Thyroid gland (tissue), 4 donors: ENCODE results near the gene ZNF419. TPM values are rescaled to one million over a fixed set of nuclear protein-coding genes. Genes with fewer than 3 reads are reported as not detected.

Experiments
- DNase-seq, 2 donors: peaks; one replicate each; pipeline ENCODE4 v3.0.0-alpha.2; 2019
- H3K27ac ChIP-seq, 3 donors: fragments of 200-600 bp; sonication (generic); 1 replicate in 2 of 3; 2 replicates in 1 of 3; pipeline ENCODE4 v1.5.1; 2016 to 2019; ENCODE audit warnings: mild to moderate bottlenecking in 1 of 3, moderate library complexity in 1 of 3
- H3K27me3 ChIP-seq: fragments of 200-600 bp; sonication (generic); one replicate; pipeline ENCODE4 v1.5.1; 2019
- H3K36me3 ChIP-seq, 2 donors: fragments of 200-600 bp; sonication (generic); one replicate each; pipeline ENCODE4 v1.5.1; 2016 to 2019
- H3K4me1 ChIP-seq, 2 donors: fragments of 200-600 bp; sonication (generic); one replicate each; pipeline ENCODE4 v1.5.1; 2017 to 2019
- H3K4me3 ChIP-seq, 3 donors: fragments of 200-600 bp; sonication (generic); replicated peaks in 1 of 3; 1 replicate in 2 of 3; 2 replicates in 1 of 3; pipeline ENCODE4 v1.5.1; 2016; ENCODE audit warnings: mild to moderate bottlenecking in 1 of 3
- H3K9me3 ChIP-seq: fragments of 200-600 bp; sonication (generic); one replicate; pipeline ENCODE4 v1.5.1; 2017
- CTCF ChIP-seq, 6 experiments: fragments of 200-600 bp in 3 of 6; fragments of 450-650 bp in 3 of 6; sonication (generic) in 3 of 6; IDR thresholded peaks; one replicate each; pipeline ENCODE4 v1.5.1; 2016 to 2019; ENCODE audit warnings: antibody characterized with exemption in 6 of 6, mild to moderate bottlenecking in 2 of 6, inconsistent platforms in 1 of 6, moderate library complexity in 1 of 6
- POLR2A ChIP-seq, 2 donors: fragments of 450-650 bp; IDR thresholded peaks; one replicate each; pipeline ENCODE4 v1.6.1; 2017; ENCODE audit warnings: antibody characterized with exemption in 2 of 2, mild to moderate bottlenecking in 2 of 2, moderate library complexity in 1 of 2
- WGBS, 2 donors: methylation state at CpG; one replicate each; pipeline ENCODE4 v1.1.5; 2017; 5-methylcytosine and 5-hydroxymethylcytosine counted together
- intact Hi-C: fragments of 100-400 bp; cut with DNase I; formaldehyde crosslinking; loops from one replicate; pipeline ENCODE4 v1.15.1; 2023
- total RNA-seq, 4 donors: library from RNA; depleted of rRNA; stranded (reverse); fragments of >200 nt; gene quantifications; one replicate each; pipeline ENCODE4 v1.2.3, GENCODE V29; 2016

The ZNF419 gene
- total RNA-seq, 4 donors from 2014 or later: 10.5 to 21.3 (median 17.0) TPM

GRCh38 chr19:57443121-57443696 is 44.3 kb upstream of the ZNF419 start:
- intact Hi-C loops: no loop called here
- peaks cover 0 to 7% of the 10 kb centered on the region in 2 donors for H3K4me1 ChIP-seq
- no peak overlapping the region for H3K27ac ChIP-seq
- H3K4me3 ChIP-seq: no peak overlapping the region
- peaks cover 0 to 4% of the 10 kb centered on the region in 2 donors for H3K36me3 ChIP-seq
- no peaks in the 10 kb centered on the region for H3K9me3 ChIP-seq
- H3K27me3 ChIP-seq: no peaks in the 10 kb centered on the region
- peak; percentile 6 to 7 for DNase-seq
- no peak for TF ChIP-seq POLR2A (IDR thresholded peaks at IDR 0.05)
- no peak for TF ChIP-seq CTCF (IDR thresholded peaks at IDR 0.05)
- 30 to 36% methylated on average over 4 to 5 of the region's 5 CpGs for WGBS, 2 donors

GRCh38 chr19:57452307-57452706 is 35.2 kb upstream of the ZNF419 start:
- no peak for TF ChIP-seq CTCF (IDR thresholded peaks at IDR 0.05)
- intact Hi-C loops: no loop called here
- DNase-seq: no peak
- Histone ChIP-seq H3K36me3 (no peaks in the 10 kb centered on the region), H3K27ac (no peak overlapping the region), H3K4me1 (no peaks in the 10 kb centered on the region), H3K9me3 (no peaks in the 10 kb centered on the region), H3K4me3 (no peak overlapping the region), H3K27me3 (no peaks in the 10 kb centered on the region)
- WGBS, 2 donors: 92 to 96% methylated on average over 3 of the region's 3 CpGs

GRCh38 chr19:57465680-57466381 is 21.7 kb upstream of the ZNF419 start:
- Histone ChIP-seq H3K36me3 (peaks cover 0 to 5% of the 10 kb centered on the region in 2 donors), H3K27ac (no peak overlapping the region), H3K9me3 (no peaks in the 10 kb centered on the region), H3K27me3 (no peaks in the 10 kb centered on the region), H3K4me3 (no peak overlapping the region), H3K4me1 (no peaks in the 10 kb centered on the region)
- WGBS, 2 donors: 95% methylated on average over 5 of the region's 5 CpGs
- no peak for TF ChIP-seq CTCF (IDR thresholded peaks at IDR 0.05)
- TF ChIP-seq POLR2A (IDR thresholded peaks at IDR 0.05): no peak
- intact Hi-C loops: no loop called here
- no peak for DNase-seq

- 97 to 98% methylated on average over 4 to 5 of the region's 5 CpGs for WGBS, 2 donors
- Histone ChIP-seq H3K36me3 (peaks cover 0 to 5% of the 10 kb centered on the region in 2 donors), H3K4me3 (no peak overlapping the region), H3K9me3 (no peaks in the 10 kb centered on the region), H3K27me3 (no peaks in the 10 kb centered on the region), H3K4me1 (no peaks in the 10 kb centered on the region), H3K27ac (no peak overlapping the region)
- intact Hi-C loops: no loop called here
- no peak for DNase-seq
- TF ChIP-seq POLR2A (IDR thresholded peaks at IDR 0.05): no peak
- no peak for TF ChIP-seq CTCF (IDR thresholded peaks at IDR 0.05)
Measured at GRCh38 chr19:57466489-57466888, 21.1 kb upstream of the ZNF419 start.

GRCh38 chr19:57473646-57474045 is 13.9 kb upstream of the ZNF419 start:
- TF ChIP-seq CTCF (IDR thresholded peaks at IDR 0.05) (no peak), POLR2A (IDR thresholded peaks at IDR 0.05) (no peak)
- no peak for DNase-seq
- Histone ChIP-seq H3K4me3 (no peak overlapping the region), H3K9me3 (peaks cover 11% of the 10 kb centered on the region), H3K36me3 (peaks cover 30 to 31% of the 10 kb centered on the region in 2 donors), H3K4me1 (peaks cover 9 to 11% of the 10 kb centered on the region in 2 donors), H3K27ac (no peak overlapping the region), H3K27me3 (no peaks in the 10 kb centered on the region)
- intact Hi-C loops: loop anchor here (10.0 kb wide), 1 partner anchor 501 kb away; the partner anchor contains the start of gene C19orf18
- 93 to 97% methylated on average over 4 of the region's 4 CpGs for WGBS, 2 donors
